HG02943 (cell line): ENCODE results near the gene THUMPD3.

ENCODE experiments used
- ATAC-seq: cut with Tn5 transposase; IDR thresholded peaks from one replicate; pipeline ENCODE4 v1.9.1; 2021; ENCODE audit warnings: mild to moderate bottlenecking, low read depth, moderate library complexity; ENCODE audit not compliant: unreplicated experiment

THUMPD3 gene, protein sequence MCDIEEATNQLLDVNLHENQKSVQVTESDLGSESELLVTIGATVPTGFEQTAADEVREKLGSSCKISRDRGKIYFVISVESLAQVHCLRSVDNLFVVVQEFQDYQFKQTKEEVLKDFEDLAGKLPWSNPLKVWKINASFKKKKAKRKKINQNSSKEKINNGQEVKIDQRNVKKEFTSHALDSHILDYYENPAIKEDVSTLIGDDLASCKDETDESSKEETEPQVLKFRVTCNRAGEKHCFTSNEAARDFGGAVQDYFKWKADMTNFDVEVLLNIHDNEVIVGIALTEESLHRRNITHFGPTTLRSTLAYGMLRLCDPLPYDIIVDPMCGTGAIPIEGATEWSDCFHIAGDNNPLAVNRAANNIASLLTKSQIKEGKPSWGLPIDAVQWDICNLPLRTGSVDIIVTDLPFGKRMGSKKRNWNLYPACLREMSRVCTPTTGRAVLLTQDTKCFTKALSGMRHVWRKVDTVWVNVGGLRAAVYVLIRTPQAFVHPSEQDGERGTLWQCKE

DNA sequence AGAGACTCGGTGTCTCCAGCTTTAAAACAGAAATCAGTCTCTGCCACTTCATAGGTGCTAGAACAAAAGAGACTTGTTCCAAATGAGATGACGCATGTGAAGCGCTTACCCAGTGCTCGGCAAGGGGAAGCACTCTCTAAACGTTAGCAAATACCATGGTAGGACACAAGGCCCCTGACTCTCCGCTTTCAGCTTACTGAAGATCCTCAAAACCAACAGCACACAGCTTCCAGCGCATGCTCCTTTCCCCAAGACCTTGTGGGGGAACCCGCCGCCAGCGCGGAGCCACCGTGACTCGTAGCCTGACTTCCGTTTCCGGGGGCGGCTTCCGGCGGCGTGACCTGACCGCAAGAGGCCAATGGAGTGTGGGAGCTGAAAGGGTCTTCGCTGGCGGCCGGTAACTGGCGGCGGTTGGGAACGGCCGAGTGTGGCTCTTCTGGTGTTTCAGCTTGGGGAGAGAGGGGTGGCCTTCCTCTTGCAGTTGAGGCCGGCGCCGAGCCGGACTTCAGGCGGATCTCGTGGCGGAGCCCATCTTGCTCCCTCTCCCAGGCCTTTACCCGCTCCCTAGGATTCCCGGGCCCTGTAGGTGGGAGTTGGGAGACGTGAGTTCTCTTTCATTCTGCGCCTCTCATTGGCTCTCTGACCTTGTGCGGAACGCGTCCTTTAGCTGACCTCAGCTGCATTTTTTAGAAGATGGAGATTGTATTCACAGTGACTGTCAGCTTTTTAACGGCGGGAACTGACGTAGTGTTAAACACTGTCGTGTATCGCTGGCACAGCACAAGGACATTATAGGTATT is at the start of gene THUMPD3:
THUMPD3 (plus strand) TSS at position 324 of the 800 bp plus-strand sequence. CDS start 2,015 bp downstream, outside the sequence.
- ATAC-seq = peak; percentile 96

DNA sequence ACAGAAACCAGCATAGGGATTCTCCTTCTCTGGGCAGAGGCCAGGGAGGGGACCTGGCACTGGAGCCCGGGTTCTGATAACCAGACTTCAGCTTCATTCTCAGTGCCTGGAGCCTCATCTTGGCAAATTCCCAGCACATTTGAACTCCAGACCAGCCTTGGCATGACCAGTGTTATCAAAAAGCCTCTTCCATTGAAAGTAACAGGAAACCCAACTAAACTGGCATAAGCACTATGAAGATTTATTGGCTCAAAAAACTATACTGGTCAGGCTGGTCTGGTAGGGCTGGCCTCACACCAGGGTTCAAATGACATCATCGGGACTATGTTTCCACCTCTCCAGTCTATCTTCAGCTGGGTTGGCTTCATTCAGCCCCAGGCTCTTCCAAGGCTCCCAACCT is 48.1 kb upstream of the THUMPD3 start:
- no peak for ATAC-seq

GRCh38 chr3:9316881-9317361 is 45.9 kb upstream of the THUMPD3 start:
- no peak for ATAC-seq

GRCh38 chr3:9322780-9323179 is 40.1 kb upstream of the THUMPD3 start:
- ATAC-seq = no peak

DNA sequence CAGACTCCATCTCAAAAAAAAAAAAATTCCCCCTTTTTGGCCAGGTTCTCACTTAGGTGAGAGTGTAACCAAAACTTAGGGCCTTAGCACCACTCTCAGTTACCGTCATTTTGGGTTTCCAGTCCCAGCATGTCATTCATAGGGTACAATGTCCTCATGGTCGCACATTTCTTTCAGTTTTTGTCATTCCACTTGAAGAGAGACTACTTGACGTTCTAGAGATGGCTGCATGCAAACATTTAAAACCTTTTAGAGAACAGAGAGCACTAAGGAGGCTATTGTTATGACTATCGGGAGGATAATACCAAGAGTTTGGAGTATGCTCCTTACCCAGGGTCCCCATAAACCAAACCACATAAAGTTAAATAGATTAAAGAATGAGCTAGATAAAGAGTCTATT is 37.9 kb upstream of the THUMPD3 start:
- no peak for ATAC-seq

- no peak for ATAC-seq
These were observed 35.3 kb upstream of the THUMPD3 start for GRCh38 chr3:9327578-9327977.

- ATAC-seq = no peak
These were observed 32.6 kb upstream of the THUMPD3 start for GRCh38 chr3:9330166-9330703.

DNA sequence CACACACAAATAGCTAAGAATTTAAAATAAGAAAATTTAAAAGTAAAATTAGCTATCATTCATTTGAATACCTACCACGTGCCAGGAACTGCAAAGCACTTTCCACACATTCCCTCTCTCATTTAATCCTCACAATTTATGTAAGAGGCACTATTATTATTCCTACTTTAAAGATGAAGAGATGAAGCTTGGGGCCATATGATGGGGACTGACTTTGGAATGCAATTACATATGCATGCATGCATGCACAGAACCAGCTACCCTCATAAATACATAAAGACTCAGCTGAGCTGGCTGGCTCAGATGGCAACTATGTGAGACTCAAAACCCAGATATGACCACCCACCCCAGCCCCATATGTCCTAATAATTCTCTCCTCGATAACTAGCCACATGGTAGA is 31.7 kb upstream of the THUMPD3 start:
- no peak for ATAC-seq

GRCh38 chr3:9332250-9333030 is 30.4 kb upstream of the THUMPD3 start:
- no peak for ATAC-seq

- ATAC-seq = no peak
These were observed 22.9 kb upstream of the THUMPD3 start for GRCh38 chr3:9339761-9340471.

GRCh38 chr3:9340472-9340902 is 22.4 kb upstream of the THUMPD3 start:
- no peak for ATAC-seq

DNA sequence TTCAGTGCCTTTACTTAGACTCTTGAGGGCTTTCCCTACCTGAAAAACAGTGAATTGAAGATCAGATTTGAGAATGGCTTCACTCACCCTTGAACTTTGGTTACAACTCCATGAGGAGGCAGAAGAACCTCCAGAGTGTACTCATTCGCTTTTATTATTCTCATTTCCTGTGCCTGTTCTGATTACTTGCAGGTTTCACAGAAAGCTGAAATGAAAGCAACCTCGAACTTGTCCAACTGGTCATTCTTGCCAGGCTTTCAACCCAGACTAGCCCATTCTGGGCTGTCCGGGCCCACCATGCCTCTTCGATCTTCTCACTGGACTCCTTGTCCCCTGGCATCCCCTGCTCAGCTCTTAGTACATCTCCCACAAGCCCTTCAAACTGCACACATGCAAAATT is 20.2 kb upstream of the THUMPD3 start:
- ATAC-seq = no peak

DNA sequence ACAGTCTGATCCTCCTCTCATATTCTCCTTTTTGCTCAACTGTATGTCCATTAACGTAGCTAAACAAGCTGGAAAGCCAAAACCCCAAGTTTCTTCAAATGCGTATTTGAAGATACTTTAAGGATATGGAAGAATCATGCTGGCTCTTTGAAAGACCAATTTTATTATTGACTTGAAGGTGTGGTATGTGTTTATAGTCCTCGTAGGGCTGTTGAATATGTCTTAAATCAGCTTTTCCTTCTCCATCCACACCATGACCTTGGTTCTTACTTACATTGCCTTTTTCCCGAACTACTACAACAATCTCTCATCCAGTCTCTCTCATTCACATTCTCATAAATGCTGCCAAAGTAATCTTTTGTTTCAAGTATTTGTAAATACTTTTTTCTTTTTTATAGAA is 19.7 kb upstream of the THUMPD3 start:
- no peak for ATAC-seq

DNA sequence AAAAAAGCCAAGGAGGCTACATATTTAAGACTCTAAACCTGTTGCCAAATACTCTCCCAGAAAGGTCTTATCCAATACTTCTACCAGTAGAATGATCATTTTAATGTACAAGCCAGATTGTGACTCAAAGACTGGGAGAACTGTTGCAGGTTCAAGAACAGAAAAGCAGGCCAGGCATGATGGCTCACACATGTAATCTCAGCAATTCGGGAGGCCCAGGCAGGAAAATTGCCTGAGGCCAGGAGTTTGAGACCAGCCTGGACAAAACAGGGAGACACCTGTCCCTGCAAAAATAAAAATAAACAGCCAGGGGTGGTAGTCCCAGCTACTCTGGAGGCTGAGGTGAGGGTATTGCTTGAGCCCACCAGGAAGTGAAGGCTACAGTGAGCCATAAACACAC is 17.8 kb upstream of the THUMPD3 start:
- no peak for ATAC-seq

GRCh38 chr3:9346141-9346540 is 16.7 kb upstream of the THUMPD3 start:
- no peak for ATAC-seq

DNA sequence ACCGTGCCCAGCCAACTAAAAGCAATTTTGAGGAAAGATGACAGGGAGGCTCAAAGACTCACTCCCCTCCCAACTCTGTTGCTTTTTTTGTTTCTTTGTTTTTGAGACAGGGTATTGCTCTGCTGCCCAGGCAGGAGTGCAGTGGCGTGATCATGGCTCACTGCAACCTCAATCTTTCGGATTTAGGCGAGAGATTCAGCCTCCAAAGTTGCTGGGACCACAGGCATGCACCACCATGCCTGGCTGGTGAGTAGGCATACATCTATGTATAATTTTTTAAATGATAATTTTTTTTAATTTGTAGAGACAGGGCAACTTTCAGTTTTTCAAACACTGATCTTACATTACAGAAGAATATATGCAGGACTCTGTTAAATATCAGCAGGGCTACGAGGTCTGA is 15.8 kb upstream of the THUMPD3 start:
- ATAC-seq = no peak

DNA sequence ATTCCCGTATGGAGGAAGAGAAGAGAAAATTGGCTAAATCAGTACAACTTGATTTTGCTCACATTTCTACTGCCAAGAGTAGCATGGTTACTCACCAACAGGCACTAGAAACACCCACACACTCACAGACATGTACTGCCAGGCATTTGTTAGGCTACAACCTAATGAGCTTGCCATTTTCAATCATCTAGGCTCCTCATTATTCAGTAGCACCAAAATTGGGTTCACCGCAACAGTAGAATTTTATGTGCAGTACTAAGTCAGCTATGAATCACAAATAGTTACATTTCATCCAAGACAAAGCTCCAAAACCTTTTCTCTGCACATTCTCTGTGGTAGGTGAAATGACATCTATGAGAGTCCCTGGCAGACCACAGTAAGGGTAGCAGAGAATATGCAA is 15.0 kb upstream of the THUMPD3 start:
- no peak for ATAC-seq

DNA sequence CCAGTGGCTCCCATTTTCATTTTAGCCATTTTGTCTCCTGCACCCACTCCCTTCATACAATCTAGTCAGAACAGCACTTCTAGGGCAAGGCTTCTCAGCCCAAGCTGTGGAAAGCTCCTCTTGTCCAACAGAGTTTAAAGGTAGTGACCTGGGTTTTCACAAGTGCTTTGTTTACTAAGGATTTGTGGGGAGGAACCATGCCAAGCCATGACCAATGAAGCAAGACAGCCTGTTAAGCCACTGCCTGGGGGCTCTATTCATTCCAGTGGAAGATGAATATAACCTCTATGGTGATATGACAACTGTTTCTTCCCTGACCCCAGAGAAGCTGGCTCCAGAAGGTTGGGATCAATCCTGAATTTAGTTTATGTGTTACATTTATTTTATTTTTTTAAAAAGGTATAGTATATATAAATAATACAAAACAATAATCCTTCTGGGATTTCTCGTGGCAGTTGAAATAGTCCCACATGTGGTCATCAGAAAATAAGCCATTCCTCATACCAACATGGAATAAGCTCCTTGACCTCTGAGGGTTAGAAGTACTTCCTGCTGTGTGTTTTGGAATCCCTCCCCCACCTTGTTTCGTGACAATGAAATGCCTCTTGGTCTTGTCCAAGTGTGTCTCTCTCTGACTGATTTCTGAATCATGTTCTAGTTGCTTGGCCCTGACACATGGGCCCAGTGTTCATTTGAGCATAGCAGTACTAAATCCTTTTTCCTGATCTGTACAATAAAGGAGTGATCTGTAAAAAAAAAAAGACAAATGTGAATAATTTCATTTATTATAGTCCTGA is 13.3 kb upstream of the THUMPD3 start:
- ATAC-seq = no peak

DNA sequence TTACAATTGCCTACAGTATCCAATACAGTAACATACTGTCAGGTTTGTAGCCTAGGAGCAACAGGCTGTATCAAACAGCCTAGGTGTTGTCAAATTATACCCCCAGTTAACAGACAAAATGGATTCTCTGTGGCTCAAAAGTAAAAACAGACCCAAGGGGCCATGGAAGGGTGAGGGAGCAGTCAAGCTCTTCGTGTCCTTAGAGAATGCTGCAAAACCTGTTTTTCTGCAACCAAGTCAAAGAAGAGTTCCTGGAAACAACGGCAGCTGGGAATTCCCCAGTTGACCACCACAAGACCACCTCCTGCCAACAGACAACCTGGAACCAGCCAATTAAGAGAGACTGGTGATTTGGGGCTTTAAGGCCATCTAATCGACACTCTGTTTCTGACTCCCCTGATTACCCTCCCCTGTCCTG is 11.1 kb upstream of the THUMPD3 start:
- ATAC-seq = no peak
